Thyroid gland (tissue), 4 donors: ENCODE measurements around the gene ZBTB7C. TPM values are rescaled to one million over a fixed set of nuclear protein-coding genes. Genes with fewer than 3 reads are reported as not detected.

Source experiments
- DNase-seq, 2 donors: peaks; one replicate each; pipeline ENCODE4 v3.0.0-alpha.2; 2019
- H3K27ac ChIP-seq, 3 donors: fragments of 200-600 bp; sonication (generic); 1 replicate in 2 of 3; 2 replicates in 1 of 3; pipeline ENCODE4 v1.5.1; 2016 to 2019; ENCODE audit warnings: mild to moderate bottlenecking in 1 of 3, moderate library complexity in 1 of 3
- H3K27me3 ChIP-seq: fragments of 200-600 bp; sonication (generic); one replicate; pipeline ENCODE4 v1.5.1; 2019
- H3K36me3 ChIP-seq, 2 donors: fragments of 200-600 bp; sonication (generic); one replicate each; pipeline ENCODE4 v1.5.1; 2016 to 2019
- H3K4me1 ChIP-seq, 2 donors: fragments of 200-600 bp; sonication (generic); one replicate each; pipeline ENCODE4 v1.5.1; 2017 to 2019
- H3K4me3 ChIP-seq, 3 donors: fragments of 200-600 bp; sonication (generic); replicated peaks in 1 of 3; 1 replicate in 2 of 3; 2 replicates in 1 of 3; pipeline ENCODE4 v1.5.1; 2016; ENCODE audit warnings: mild to moderate bottlenecking in 1 of 3
- H3K9me3 ChIP-seq: fragments of 200-600 bp; sonication (generic); one replicate; pipeline ENCODE4 v1.5.1; 2017
- POLR2A ChIP-seq, 2 donors: fragments of 450-650 bp; IDR thresholded peaks; one replicate each; pipeline ENCODE4 v1.6.1; 2017; ENCODE audit warnings: antibody characterized with exemption in 2 of 2, mild to moderate bottlenecking in 2 of 2, moderate library complexity in 1 of 2
- WGBS, 2 donors: methylation state at CpG; one replicate each; pipeline ENCODE4 v1.1.5; 2017; 5-methylcytosine and 5-hydroxymethylcytosine counted together
- intact Hi-C: fragments of 100-400 bp; cut with DNase I; formaldehyde crosslinking; loops from one replicate; pipeline ENCODE4 v1.15.1; 2023
- total RNA-seq, 4 donors: library from RNA; depleted of rRNA; stranded (reverse); fragments of >200 nt; gene quantifications; one replicate each; pipeline ENCODE4 v1.2.3, GENCODE V29; 2016
- TF ChIP-seq, protein P1 (sequence below), 6 experiments: fragments of 200-600 bp in 3 of 6; fragments of 450-650 bp in 3 of 6; sonication (generic) in 3 of 6; IDR thresholded peaks; one replicate each; pipeline ENCODE4 v1.5.1; 2016 to 2019; ENCODE audit warnings: antibody characterized with exemption in 6 of 6, mild to moderate bottlenecking in 2 of 6, inconsistent platforms in 1 of 6, moderate library complexity in 1 of 6

The ZBTB7C gene
- total RNA-seq, 4 donors from 2014 or later = 41.7 to 66.7 (median 49.5) TPM

DNA sequence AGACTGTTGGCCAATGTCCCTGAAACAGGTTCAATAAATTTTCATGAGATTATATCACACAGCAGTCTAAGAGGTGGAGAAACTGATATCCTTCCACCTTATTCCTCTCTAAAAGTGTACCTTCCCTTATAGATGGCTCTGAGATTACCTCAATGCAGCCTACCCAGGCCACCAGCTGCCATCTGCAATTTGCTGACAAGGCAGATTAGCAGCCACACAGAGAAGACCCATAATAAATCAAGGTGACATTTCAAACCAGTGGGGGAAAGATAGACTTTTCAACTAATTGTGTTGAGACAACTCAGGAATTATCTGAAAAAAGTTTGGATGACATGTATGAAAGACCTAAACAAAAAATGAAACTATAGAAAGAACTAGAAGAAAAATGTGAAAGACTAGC lies 43.2 kb downstream of the ZBTB7C start:
- Histone ChIP-seq H3K4me3 (no peak overlapping the region), H3K27me3 (no peaks in the 10 kb centered on the region), H3K4me1 (peaks cover 16 to 19% of the 10 kb centered on the region in 2 donors), H3K9me3 (no peaks in the 10 kb centered on the region), H3K36me3 (no peaks in the 10 kb centered on the region), H3K27ac (no peak overlapping the region)
- intact Hi-C loops = no loop called here
- no peak for DNase-seq
- TF ChIP-seq, protein P1, sequence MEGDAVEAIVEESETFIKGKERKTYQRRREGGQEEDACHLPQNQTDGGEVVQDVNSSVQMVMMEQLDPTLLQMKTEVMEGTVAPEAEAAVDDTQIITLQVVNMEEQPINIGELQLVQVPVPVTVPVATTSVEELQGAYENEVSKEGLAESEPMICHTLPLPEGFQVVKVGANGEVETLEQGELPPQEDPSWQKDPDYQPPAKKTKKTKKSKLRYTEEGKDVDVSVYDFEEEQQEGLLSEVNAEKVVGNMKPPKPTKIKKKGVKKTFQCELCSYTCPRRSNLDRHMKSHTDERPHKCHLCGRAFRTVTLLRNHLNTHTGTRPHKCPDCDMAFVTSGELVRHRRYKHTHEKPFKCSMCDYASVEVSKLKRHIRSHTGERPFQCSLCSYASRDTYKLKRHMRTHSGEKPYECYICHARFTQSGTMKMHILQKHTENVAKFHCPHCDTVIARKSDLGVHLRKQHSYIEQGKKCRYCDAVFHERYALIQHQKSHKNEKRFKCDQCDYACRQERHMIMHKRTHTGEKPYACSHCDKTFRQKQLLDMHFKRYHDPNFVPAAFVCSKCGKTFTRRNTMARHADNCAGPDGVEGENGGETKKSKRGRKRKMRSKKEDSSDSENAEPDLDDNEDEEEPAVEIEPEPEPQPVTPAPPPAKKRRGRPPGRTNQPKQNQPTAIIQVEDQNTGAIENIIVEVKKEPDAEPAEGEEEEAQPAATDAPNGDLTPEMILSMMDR (IDR thresholded peaks at IDR 0.05) = no peak
- TF ChIP-seq POLR2A (IDR thresholded peaks at IDR 0.05) = no peak

DNA sequence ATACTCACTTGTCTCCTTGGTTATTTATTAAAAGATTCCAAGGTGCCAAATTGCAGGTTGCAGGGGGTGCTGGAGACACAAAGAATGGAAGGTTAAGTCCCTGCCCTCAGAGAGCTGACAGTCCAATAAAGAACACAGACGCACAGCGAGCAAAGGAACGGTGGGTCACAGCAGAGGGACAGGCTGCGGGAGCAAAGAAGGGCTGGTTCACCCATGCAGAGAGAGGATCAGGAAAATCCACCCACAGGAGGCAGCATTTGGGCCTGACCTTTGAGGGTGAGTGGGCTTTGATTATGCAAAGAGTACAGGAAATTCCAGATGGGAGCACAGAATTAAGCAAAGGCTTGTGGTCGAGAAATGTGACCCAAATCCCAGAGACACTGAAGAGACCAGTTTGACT lies 45.0 kb downstream of the ZBTB7C start:
- intact Hi-C loops = no loop called here
- peaks cover 16 to 19% of the 10 kb centered on the region in 2 donors for H3K4me1 ChIP-seq
- 89 to 97% methylated on average over 5 of the region's 5 CpGs for WGBS, 2 donors
- no peak overlapping the region for H3K4me3 ChIP-seq
- no peaks in the 10 kb centered on the region for H3K9me3 ChIP-seq
- H3K27me3 ChIP-seq = no peaks in the 10 kb centered on the region
- peak overlapping the region in 1 of 3 donors; percentile 38 for H3K27ac ChIP-seq
- no peak for DNase-seq
- no peaks in the 10 kb centered on the region for H3K36me3 ChIP-seq
- no peak for TF ChIP-seq POLR2A (IDR thresholded peaks at IDR 0.05)
- TF ChIP-seq, protein P1 (IDR thresholded peaks at IDR 0.05) = no peak

GRCh38 chr18:48363175-48363574 lies 46.0 kb downstream of the ZBTB7C start:
- TF ChIP-seq POLR2A (IDR thresholded peaks at IDR 0.05) = no peak
- TF ChIP-seq, protein P1 (IDR thresholded peaks at IDR 0.05) = no peak
- no peaks in the 10 kb centered on the region for H3K9me3 ChIP-seq

GRCh38 chr18:48361801-48362200 lies 47.4 kb downstream of the ZBTB7C start:
- H3K27ac ChIP-seq = no peak overlapping the region
- no peaks in the 10 kb centered on the region for H3K36me3 ChIP-seq
- no peaks in the 10 kb centered on the region for H3K9me3 ChIP-seq
- intact Hi-C loops = no loop called here
- WGBS, 2 donors = 80 to 83% methylated on average over 2 to 4 of the region's 4 CpGs
- H3K27me3 ChIP-seq = no peaks in the 10 kb centered on the region
- peaks cover 25 to 35% of the 10 kb centered on the region in 2 donors for H3K4me1 ChIP-seq
- H3K4me3 ChIP-seq = no peak overlapping the region
- no peak for TF ChIP-seq POLR2A (IDR thresholded peaks at IDR 0.05)
- TF ChIP-seq, protein P1 (IDR thresholded peaks at IDR 0.05) = no peak
- no peak for DNase-seq

More at GRCh38 chr18:48363175-48363574, 46.0 kb downstream of the ZBTB7C start:
- intact Hi-C loops = no loop called here
- H3K27ac ChIP-seq = peak overlapping the region in 1 of 3 donors; percentile 38
- H3K36me3 ChIP-seq = no peaks in the 10 kb centered on the region
- no peak for DNase-seq
- H3K4me3 ChIP-seq = no peak overlapping the region
- 38 to 51% methylated on average over 3 of the region's 3 CpGs for WGBS, 2 donors
- H3K4me1 ChIP-seq = peaks cover 16 to 21% of the 10 kb centered on the region in 2 donors
- no peaks in the 10 kb centered on the region for H3K27me3 ChIP-seq

GRCh38 chr18:48360376-48361021 lies 48.7 kb downstream of the ZBTB7C start:
- no peaks in the 10 kb centered on the region for H3K27me3 ChIP-seq
- intact Hi-C loops = no loop called here
- no peak overlapping the region for H3K4me3 ChIP-seq
- peaks cover 38 to 48% of the 10 kb centered on the region in 2 donors for H3K4me1 ChIP-seq
- no peak overlapping the region for H3K27ac ChIP-seq
- no peaks in the 10 kb centered on the region for H3K9me3 ChIP-seq
- no peaks in the 10 kb centered on the region for H3K36me3 ChIP-seq
- no peak for TF ChIP-seq POLR2A (IDR thresholded peaks at IDR 0.05)
- TF ChIP-seq, protein P1 (IDR thresholded peaks at IDR 0.05) = no peak
- no peak for DNase-seq
- 89 to 90% methylated on average over 9 of the region's 9 CpGs for WGBS, 2 donors
